ENCODE data around the gene PDE4C.

The PDE4C gene

GRCh38 chr19:18262917-18263316 lies 36.7 kb upstream of the PDE4C start:
- TF ChIP-seq CTCF (conservative IDR thresholded peaks at IDR 0.05), result no peak
- no peak overlapping the region for H3K27ac ChIP-seq

- TF ChIP-seq CTCF (conservative IDR thresholded peaks at IDR 0.05), result no peak
- H3K27ac ChIP-seq, result no peak overlapping the region
Measured at GRCh38 chr19:18262144-18262543, 35.9 kb upstream of the PDE4C start.

- no peak overlapping the region for H3K27ac ChIP-seq
- TF ChIP-seq CTCF (conservative IDR thresholded peaks at IDR 0.05), result no peak
Measured at GRCh38 chr19:18261474-18261873, 35.2 kb upstream of the PDE4C start.

GRCh38 chr19:18259893-18260292 lies 33.7 kb upstream of the PDE4C start:
- no peak overlapping the region for H3K27ac ChIP-seq
- TF ChIP-seq CTCF (conservative IDR thresholded peaks at IDR 0.05), result no peak

- no peak for TF ChIP-seq CTCF (conservative IDR thresholded peaks at IDR 0.05)
- H3K27ac ChIP-seq, result no peak overlapping the region
Measured at GRCh38 chr19:18257503-18258470, 31.5 kb upstream of the PDE4C start.

GRCh38 chr19:18254546-18255503 lies 28.6 kb upstream of the PDE4C start:
- TF ChIP-seq CTCF (conservative IDR thresholded peaks at IDR 0.05), result peak; percentile 67
- H3K27ac ChIP-seq, result no peak overlapping the region

GRCh38 chr19:18253716-18254115 lies 27.5 kb upstream of the PDE4C start:
- TF ChIP-seq CTCF (conservative IDR thresholded peaks at IDR 0.05), result no peak
- no peak overlapping the region for H3K27ac ChIP-seq
